Skeletal muscle cell (primary cell): ENCODE results near the gene AFF3.

ENCODE experiments used
- DNase-seq: peaks from one replicate; pipeline ENCODE4 v3.0.0-alpha.2; 2010; ENCODE audit warnings: low read depth
- H3K4me3 ChIP-seq: 2 replicates; pipeline ENCODE4 v1.5.1; 2011; ENCODE audit warnings: low read depth, mild to moderate bottlenecking, control low read depth, low read length, moderate library complexity

AFF3 gene

GRCh38 chr2:99987160-99987559, 155.2 kb downstream of the AFF3 start:
- no peak overlapping the region for H3K4me3 ChIP-seq
- no peak for DNase-seq

GRCh38 chr2:99984799-99985515, 157.4 kb downstream of the AFF3 start:
- DNase-seq, result no peak
- no peak overlapping the region for H3K4me3 ChIP-seq

- no peak for DNase-seq
- H3K4me3 ChIP-seq, result no peak overlapping the region
Observed at GRCh38 chr2:99982744-99983143, 159.6 kb downstream of the AFF3 start.

- no peak for DNase-seq
- H3K4me3 ChIP-seq, result no peak overlapping the region
Observed at GRCh38 chr2:99981840-99982239, 160.6 kb downstream of the AFF3 start.

GRCh38 chr2:99980176-99980575, 162.2 kb downstream of the AFF3 start:
- DNase-seq, result no peak
- no peak overlapping the region for H3K4me3 ChIP-seq

GRCh38 chr2:99977966-99978365, 164.4 kb downstream of the AFF3 start:
- no peak for DNase-seq
- H3K4me3 ChIP-seq, result no peak overlapping the region

GRCh38 chr2:99975386-99975785, 167.0 kb downstream of the AFF3 start:
- DNase-seq, result peak; percentile 49
- H3K4me3 ChIP-seq, result no peak overlapping the region

GRCh38 chr2:99974682-99975375, 167.6 kb downstream of the AFF3 start:
- no peak overlapping the region for H3K4me3 ChIP-seq
- no peak for DNase-seq

- no peak overlapping the region for H3K4me3 ChIP-seq
- no peak for DNase-seq
Observed at GRCh38 chr2:99974275-99974674, 168.1 kb downstream of the AFF3 start.

GRCh38 chr2:99971326-99971900, 171.0 kb downstream of the AFF3 start:
- H3K4me3 ChIP-seq, result no peak overlapping the region
- no peak for DNase-seq

GRCh38 chr2:99970292-99970868, 172.0 kb downstream of the AFF3 start:
- DNase-seq, result no peak
- H3K4me3 ChIP-seq, result no peak overlapping the region

GRCh38 chr2:99961196-99961913, 181.0 kb downstream of the AFF3 start:
- DNase-seq, result no peak
- no peak overlapping the region for H3K4me3 ChIP-seq

GRCh38 chr2:99960790-99961189, 181.6 kb downstream of the AFF3 start:
- H3K4me3 ChIP-seq, result no peak overlapping the region

GRCh38 chr2:99960291-99960690, 182.1 kb downstream of the AFF3 start:
- DNase-seq, result no peak
- no peak overlapping the region for H3K4me3 ChIP-seq

More at GRCh38 chr2:99960790-99961189, 181.6 kb downstream of the AFF3 start:
- DNase-seq, result no peak

GRCh38 chr2:99959261-99960014, 183.0 kb downstream of the AFF3 start:
- DNase-seq, result no peak
- no peak overlapping the region for H3K4me3 ChIP-seq

- no peak overlapping the region for H3K4me3 ChIP-seq
- DNase-seq, result no peak
Observed at GRCh38 chr2:99957332-99958133, 184.9 kb downstream of the AFF3 start.

GRCh38 chr2:99956232-99957030, 186.0 kb downstream of the AFF3 start:
- DNase-seq, result no peak

GRCh38 chr2:99953750-99954149, 188.6 kb downstream of the AFF3 start:
- DNase-seq, result no peak
- no peak overlapping the region for H3K4me3 ChIP-seq

More at GRCh38 chr2:99956232-99957030, 186.0 kb downstream of the AFF3 start:
- no peak overlapping the region for H3K4me3 ChIP-seq
